Ovary (tissue), 9 donors: ENCODE measurements around the gene TMPRSS11E. TPM values are rescaled to one million over a fixed set of nuclear protein-coding genes. Genes with fewer than 3 reads are reported as not detected.
"Not testable (repeated sequence)": the region's sequence is repeated elsewhere in the genome, so short reads cannot be mapped to it uniquely, and the experiment has no call there.

Source experiments
- DNase-seq, 5 donors: peaks; one replicate each; pipeline ENCODE4 v3.0.0-alpha.2; 2019 to 2020
- H3K27ac ChIP-seq, 2 donors: fragments of 200-600 bp; one replicate each; pipeline versions ENCODE4 v1.5.1 to v1.8.0; 2019 to 2022
- H3K27me3 ChIP-seq: fragments of 200-600 bp; one replicate; pipeline ENCODE4 v1.8.0; 2022
- H3K36me3 ChIP-seq: fragments of 200-600 bp; sonication (generic); one replicate; pipeline ENCODE4 v1.5.1; 2019
- H3K4me1 ChIP-seq: one replicate; pipeline ENCODE4 v1.8.1; 2013; ENCODE audit warnings: mild to moderate bottlenecking, moderate library complexity; ENCODE audit not compliant: insufficient read depth
- H3K4me3 ChIP-seq: fragments of 200-600 bp; sonication (generic); one replicate; pipeline ENCODE4 v1.5.1; 2017
- H3K9me3 ChIP-seq, 2 donors: fragments of 200-600 bp in 1 of 2; sonication (generic) in 1 of 2; one replicate each; pipeline versions ENCODE4 v1.5.1 to v1.8.1; 2013 to 2019; ENCODE audit warnings: mild to moderate bottlenecking in 1 of 2, moderate library complexity in 1 of 2
- CTCF ChIP-seq, 3 donors: fragments of 450-650 bp in 2 of 3; fragments of 200-600 bp in 1 of 3; IDR thresholded peaks; one replicate each; pipeline versions ENCODE4 v1.5.1 to v1.8.0; 2016 to 2022; ENCODE audit warnings: antibody characterized with exemption in 3 of 3, mild to moderate bottlenecking in 1 of 3
- EP300 ChIP-seq: sonication (generic); formaldehyde crosslinking; IDR thresholded peaks from one replicate; pipeline ENCODE4 v1.6.1; 2017; ENCODE audit warnings: antibody characterized with exemption
- POLR2A ChIP-seq: fragments of 450-650 bp; IDR thresholded peaks from one replicate; pipeline ENCODE4 v1.6.1; 2017; ENCODE audit warnings: antibody characterized with exemption, mild to moderate bottlenecking, moderate library complexity
- WGBS, 3 donors: extraction: QIAGEN DNeasy Blood & Tissue Kit in 1 of 3; methylation state at CpG; one replicate each; pipeline versions ENCODE4 v1.1.5 to v1.1.7; 2013 to 2017; 5-methylcytosine and 5-hydroxymethylcytosine counted together
- intact Hi-C, 4 donors: fragments of 100-400 bp; cut with DNase I; formaldehyde crosslinking; loops; one replicate each; pipeline versions ENCODE4 v1.11.0 to v1.15.1; 2022 to 2023
- polyA plus RNA-seq, 2 donors: library from polyadenylated mRNA; stranded (reverse); fragments of 200-250 nt in 1 of 2; fragments of 350-450 nt in 1 of 2; fragmentation: Illumina TruSeq in 1 of 2; extraction: RNeasy Lipid Tissue Mini Kit (QIAGEN cat#74804) in 1 of 2; gene quantifications; one replicate each; pipeline ENCODE4 v1.2.3, GENCODE V29; 2013 to 2014
- total RNA-seq, 7 donors: library from RNA; depleted of rRNA in 2 of 7; stranded (reverse); fragments of >200 nt in 2 of 7; fragmentation: NEBNext Ultra II Directional in 3 of 7; extraction: Animal tissue kit (Norgen Biotek cat#: 25700) in 3 of 7; gene quantifications; one replicate each; pipeline versions ENCODE4 v1.1.0 to v1.2.4, GENCODE V29; 2016 to 2023
- donor health status: DM: no; HTN: no; CAD: no; lungs with moderate emphysema.
- donor health status: DM: no; HTN: no; CAD: no.
- donor health status: Bipolar disorder and iron deficiency.
- donor health status: DM: yes; HTN: yes; CAD: no.
- donor health status: DM: no; HTN: no; CAD: no.
- donor health status: DM: yes; HTN: yes; CAD: no.

TMPRSS11E gene
- total and polyA plus RNA-seq, 9 donors = not detected

DNA sequence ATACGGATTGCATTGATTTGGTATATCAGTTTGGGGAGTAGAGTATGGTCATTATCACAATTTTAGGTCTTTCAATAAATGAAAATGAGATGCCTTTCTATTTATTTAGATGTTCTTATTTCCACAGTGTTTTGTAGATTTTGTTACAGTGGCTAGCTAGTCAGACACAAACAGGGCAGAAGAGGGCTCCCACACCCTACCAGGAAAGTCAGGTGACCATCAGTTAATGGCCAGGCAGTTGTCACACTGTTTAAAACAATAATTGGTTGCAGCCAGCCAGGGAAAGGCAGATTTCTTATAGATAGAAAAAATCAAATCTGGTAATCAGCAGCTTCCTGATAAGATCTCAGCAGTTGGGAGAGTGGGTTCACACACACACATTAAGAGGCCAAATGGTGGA is 71.6 kb downstream of the TMPRSS11E start:
- intact Hi-C loops = no loop called here
- 63 to 67% methylated on average over 1 of the region's 1 CpG; no CpG with 5 or more reads in 1 of the 3 donors for WGBS, 3 donors
- no peak for TF ChIP-seq CTCF (IDR thresholded peaks at IDR 0.05)
- no peak for TF ChIP-seq POLR2A

GRCh38 chr4:68520985-68521384 is 73.7 kb downstream of the TMPRSS11E start:
- no peaks in the 10 kb centered on the region for H3K9me3 ChIP-seq
- no peak for DNase-seq
- intact Hi-C loops = no loop called here
- TF ChIP-seq EP300 (no peak), CTCF (IDR thresholded peaks at IDR 0.05) (no peak), POLR2A (no peak)
- H3K4me1 ChIP-seq = no peaks in the 10 kb centered on the region
- 42 to 56% methylated on average over 2 of the region's 2 CpGs; no CpG with 5 or more reads in 1 of the 3 donors for WGBS, 3 donors
- no peaks in the 10 kb centered on the region for H3K36me3 ChIP-seq
- H3K27me3 ChIP-seq = no peaks in the 10 kb centered on the region
- no peak overlapping the region for H3K4me3 ChIP-seq
- H3K27ac ChIP-seq = no peak overlapping the region

More for the DNA sequence above, 71.6 kb downstream of the TMPRSS11E start:
- Histone ChIP-seq H3K36me3 (no peaks in the 10 kb centered on the region), H3K4me3 (no peak overlapping the region), H3K27ac (no peak overlapping the region), H3K27me3 (no peaks in the 10 kb centered on the region), H3K4me1 (no peaks in the 10 kb centered on the region), H3K9me3 (no peaks in the 10 kb centered on the region)
- DNase-seq = no peak

DNA sequence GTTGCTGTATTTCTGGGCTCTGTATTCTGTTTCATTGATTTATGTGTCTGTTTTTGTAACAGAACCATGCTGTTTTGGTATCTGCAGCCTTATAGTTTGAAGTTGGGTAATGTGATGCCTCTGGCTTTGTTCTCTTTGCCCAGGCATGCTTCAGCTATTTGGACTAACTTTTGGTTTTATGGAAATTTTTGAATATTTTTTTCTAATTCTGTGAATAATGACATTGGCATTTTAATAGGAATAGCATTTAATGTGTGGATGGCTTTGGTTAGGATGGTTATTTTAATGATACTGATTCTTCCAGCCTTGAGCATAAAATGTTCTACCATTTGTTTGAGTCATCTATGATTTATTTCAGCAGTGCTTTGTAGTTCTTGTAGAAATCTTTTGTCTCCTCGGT is 75.0 kb downstream of the TMPRSS11E start:
- H3K27me3 ChIP-seq, H3K4me3 ChIP-seq, H3K9me3 ChIP-seq, H3K27ac ChIP-seq, DNase-seq, H3K4me1 ChIP-seq, intact Hi-C loops, H3K36me3 ChIP-seq: not testable (repeated sequence)
- 29 to 42% methylated on average over 1 of the region's 1 CpG; no CpG with 5 or more reads in 1 of the 3 donors for WGBS, 3 donors

GRCh38 chr4:68535974-68536373 is 88.7 kb downstream of the TMPRSS11E start:
- Histone ChIP-seq H3K4me1 (no peaks in the 10 kb centered on the region), H3K4me3 (no peak overlapping the region), H3K9me3 (no peaks in the 10 kb centered on the region), H3K36me3 (no peaks in the 10 kb centered on the region), H3K27me3 (no peaks in the 10 kb centered on the region), H3K27ac (no peak overlapping the region)
- DNase-seq = no peak
- TF ChIP-seq EP300 (no peak), CTCF (IDR thresholded peaks at IDR 0.05) (no peak), POLR2A (no peak)
- intact Hi-C loops = no loop called here
- 54 to 72% methylated on average over 5 to 6 of the region's 6 CpGs; no CpG with 5 or more reads in 1 of the 3 donors for WGBS, 3 donors

DNA sequence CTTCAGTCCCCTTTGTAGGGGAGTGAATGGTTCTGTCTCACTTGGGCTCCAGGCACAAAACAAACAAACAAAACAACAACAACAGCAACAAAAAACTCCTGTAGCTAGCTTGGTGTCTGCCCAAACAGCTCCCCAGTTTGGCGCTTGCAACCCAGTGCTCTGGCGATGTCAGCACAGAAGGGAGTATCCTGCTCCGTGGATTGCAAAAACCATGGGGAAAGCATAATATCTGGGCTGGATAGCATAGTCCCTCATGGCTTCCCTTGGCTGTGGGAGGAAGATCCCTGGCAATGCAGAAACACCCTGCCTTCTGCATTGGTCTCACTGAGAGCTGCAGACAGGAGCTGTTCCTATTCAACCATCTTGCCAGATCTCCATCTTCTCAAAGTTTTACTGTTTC is 89.1 kb downstream of the TMPRSS11E start:
- Histone ChIP-seq H3K9me3 (no peaks in the 10 kb centered on the region), H3K27ac (no peak overlapping the region), H3K27me3 (no peaks in the 10 kb centered on the region), H3K36me3 (no peaks in the 10 kb centered on the region), H3K4me3 (no peak overlapping the region), H3K4me1 (no peaks in the 10 kb centered on the region)
- TF ChIP-seq POLR2A = no peak
- TF ChIP-seq CTCF (IDR thresholded peaks at IDR 0.05) = no peak
- no peak for TF ChIP-seq EP300
- no peak for DNase-seq
- intact Hi-C loops = no loop called here
- 70 to 82% methylated on average over 3 of the region's 3 CpGs; no CpG with 5 or more reads in 1 of the 3 donors for WGBS, 3 donors

DNA sequence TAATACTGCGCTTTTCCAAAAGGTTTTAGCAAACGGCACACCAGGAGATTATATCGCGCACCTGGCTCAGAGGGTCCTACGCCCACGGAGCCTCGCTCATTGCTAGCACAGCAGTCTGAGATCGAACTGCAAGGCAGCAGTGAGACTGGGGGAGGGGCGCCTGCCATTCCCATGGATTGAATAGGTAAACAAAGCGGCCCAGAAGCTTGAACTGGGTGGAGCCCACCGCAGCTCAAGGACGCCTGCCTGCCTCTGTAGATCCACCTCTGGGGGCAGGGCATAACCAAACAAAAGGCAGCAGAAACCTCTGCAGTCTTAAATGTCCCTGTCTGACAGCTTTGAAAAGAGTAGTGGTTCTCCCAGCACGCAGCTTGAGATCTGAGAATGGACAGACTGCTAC is 95.5 kb downstream of the TMPRSS11E start:
- 81% methylated on average over 13 of the region's 13 CpGs; no CpG with 5 or more reads in 1 of the 3 donors for WGBS, 3 donors
- intact Hi-C loops, DNase-seq, H3K36me3 ChIP-seq, H3K4me3 ChIP-seq, H3K27me3 ChIP-seq, H3K27ac ChIP-seq, H3K9me3 ChIP-seq, H3K4me1 ChIP-seq: not testable (repeated sequence)
